HepG2 (cell line): ENCODE data around the gene MAPK14. TPM values are rescaled to one million over a fixed set of nuclear protein-coding genes. Genes with fewer than 3 reads are reported as not detected.

Experiments used
- ATF7-NPFF ChIP-seq: sonication (generic); formaldehyde crosslinking; IDR thresholded peaks from 2 replicates; pipeline ENCODE4 v1.8.1; 2023; ENCODE audit warnings: mild to moderate bottlenecking, low read depth, missing genetic modification reagents, moderate library complexity
- CBFB ChIP-seq: sonication (generic); formaldehyde crosslinking; IDR thresholded peaks from 2 replicates; pipeline ENCODE4 v1.4.0; 2020; ENCODE audit warnings: missing genetic modification reagents
- CCDC6 ChIP-seq: sonication (generic); formaldehyde crosslinking; IDR thresholded peaks from 2 replicates; pipeline ENCODE4 v1.8.1; 2022; ENCODE audit warnings: mild to moderate bottlenecking, missing genetic modification reagents, moderate library complexity
- FOSL2 ChIP-seq: sonication (generic); formaldehyde crosslinking; IDR thresholded peaks from 2 replicates; pipeline ENCODE4 v1.4.0; 2020; ENCODE audit warnings: missing genetic modification reagents
- FOXC1 ChIP-seq: sonication (generic); formaldehyde crosslinking; IDR thresholded peaks from 2 replicates; pipeline ENCODE4 v1.8.0; 2022; ENCODE audit warnings: mild to moderate bottlenecking, missing genetic modification reagents, borderline replicate concordance
- GTF3A ChIP-seq: sonication (generic); formaldehyde crosslinking; conservative IDR thresholded peaks from 2 replicates; pipeline ENCODE4 v1.4.0; 2020; ENCODE audit warnings: mild to moderate bottlenecking, missing genetic modification reagents
- HOXA5 ChIP-seq: sonication (generic); formaldehyde crosslinking; IDR thresholded peaks from 2 replicates; pipeline ENCODE4 v1.4.0; 2020; ENCODE audit warnings: missing genetic modification reagents
- MTA1 ChIP-seq: sonication (generic); formaldehyde crosslinking; IDR thresholded peaks from 2 replicates; pipeline ENCODE4 v1.4.0; 2020; ENCODE audit warnings: missing genetic modification reagents, mild to moderate bottlenecking, borderline replicate concordance
- ZNF180 ChIP-seq: sonication (generic); formaldehyde crosslinking; IDR thresholded peaks from 2 replicates; pipeline ENCODE4 v1.4.0; 2020; ENCODE audit warnings: low read depth, missing genetic modification reagents, borderline replicate concordance
- ZNF318 ChIP-seq: sonication (generic); formaldehyde crosslinking; IDR thresholded peaks from 2 replicates; pipeline ENCODE4 v1.4.0; 2020; ENCODE audit warnings: mild to moderate bottlenecking, missing genetic modification reagents
- ZNF430 ChIP-seq: sonication (generic); formaldehyde crosslinking; IDR thresholded peaks from 2 replicates; pipeline ENCODE4 v1.9.0; 2021; ENCODE audit warnings: mild to moderate bottlenecking, missing genetic modification reagents
- ZNF556 ChIP-seq: sonication (generic); formaldehyde crosslinking; IDR thresholded peaks from 2 replicates; pipeline ENCODE4 v1.4.0; 2020; ENCODE audit warnings: mild to moderate bottlenecking, missing genetic modification reagents, borderline replicate concordance
- ZNF615 ChIP-seq: sonication (generic); formaldehyde crosslinking; IDR thresholded peaks from 2 replicates; pipeline ENCODE4 v1.5.0; 2020; ENCODE audit warnings: mild to moderate bottlenecking, missing genetic modification reagents, borderline replicate concordance
- ZNF776 ChIP-seq: sonication (generic); formaldehyde crosslinking; IDR thresholded peaks from 2 replicates; pipeline ENCODE4 v1.4.0; 2020; ENCODE audit warnings: mild to moderate bottlenecking, missing genetic modification reagents
- ZNF879 ChIP-seq: sonication (generic); formaldehyde crosslinking; IDR thresholded peaks from 2 replicates; pipeline ENCODE4 v1.8.1; 2023; ENCODE audit warnings: missing genetic modification reagents
- polyA plus RNA-seq, 8 experiments: library from polyadenylated mRNA; depleted of rRNA in 3 of 8; stranded (reverse) in 7 of 8; unstranded in 1 of 8; fragments of >200 nt; fragmentation: Illumina TruSeq in 4 of 8; extraction: Trizol in 4 of 8; gene quantifications; 2 replicates each; pipeline versions ENCODE4 v1.2.1 to v1.2.3, GENCODE V29; 2011 to 2016; ENCODE audit warnings: low read depth in 4 of 8, missing spikeins in 1 of 8, mixed read lengths in 1 of 8; ENCODE audit not compliant: insufficient read depth in 1 of 8
- total RNA-seq, 5 experiments: library from RNA; depleted of rRNA; stranded (reverse); fragments of >200 nt; fragmentation: Illumina TruSeq; extraction: Trizol; gene quantifications; 2 replicates each; pipeline ENCODE4 v1.2.3, GENCODE V29; 2016; ENCODE audit warnings: low read depth in 1 of 5
- TF ChIP-seq, protein P1 (sequence below): sonication (generic); formaldehyde crosslinking; IDR thresholded peaks from 2 replicates; pipeline ENCODE4 v1.9.0; 2021; ENCODE audit warnings: missing genetic modification reagents, mild to moderate bottlenecking, borderline replicate concordance
- TF ChIP-seq, protein P2 (sequence below): IDR thresholded peaks from 2 replicates; pipeline ENCODE4 v1.6.1; 2016; ENCODE audit warnings: low read depth

The MAPK14 gene
- total and polyA plus RNA-seq, 2 of the 13 experiments (the other 11 are each of a cell fraction or from before 2014, with no cell fraction given), result 66.3 to 67.3 TPM

- TF ChIP-seq, protein P1, sequence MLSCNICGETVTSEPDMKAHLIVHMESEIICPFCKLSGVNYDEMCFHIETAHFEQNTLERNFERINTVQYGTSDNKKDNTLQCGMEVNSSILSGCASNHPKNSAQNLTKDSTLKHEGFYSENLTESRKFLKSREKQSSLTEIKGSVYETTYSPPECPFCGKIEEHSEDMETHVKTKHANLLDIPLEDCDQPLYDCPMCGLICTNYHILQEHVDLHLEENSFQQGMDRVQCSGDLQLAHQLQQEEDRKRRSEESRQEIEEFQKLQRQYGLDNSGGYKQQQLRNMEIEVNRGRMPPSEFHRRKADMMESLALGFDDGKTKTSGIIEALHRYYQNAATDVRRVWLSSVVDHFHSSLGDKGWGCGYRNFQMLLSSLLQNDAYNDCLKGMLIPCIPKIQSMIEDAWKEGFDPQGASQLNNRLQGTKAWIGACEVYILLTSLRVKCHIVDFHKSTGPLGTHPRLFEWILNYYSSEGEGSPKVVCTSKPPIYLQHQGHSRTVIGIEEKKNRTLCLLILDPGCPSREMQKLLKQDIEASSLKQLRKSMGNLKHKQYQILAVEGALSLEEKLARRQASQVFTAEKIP (CRISPR knock-in tag), result no peak
- TF ChIP-seq ZNF776 (CRISPR knock-in tag), result peak; percentile 60; the same call in 1 of the 2 replicates
- no peak for TF ChIP-seq ZNF615 (CRISPR knock-in tag)
- peak; percentile 89; the same call in 1 of the 2 replicates for TF ChIP-seq MTA1 (CRISPR knock-in tag)
- TF ChIP-seq, protein P2, sequence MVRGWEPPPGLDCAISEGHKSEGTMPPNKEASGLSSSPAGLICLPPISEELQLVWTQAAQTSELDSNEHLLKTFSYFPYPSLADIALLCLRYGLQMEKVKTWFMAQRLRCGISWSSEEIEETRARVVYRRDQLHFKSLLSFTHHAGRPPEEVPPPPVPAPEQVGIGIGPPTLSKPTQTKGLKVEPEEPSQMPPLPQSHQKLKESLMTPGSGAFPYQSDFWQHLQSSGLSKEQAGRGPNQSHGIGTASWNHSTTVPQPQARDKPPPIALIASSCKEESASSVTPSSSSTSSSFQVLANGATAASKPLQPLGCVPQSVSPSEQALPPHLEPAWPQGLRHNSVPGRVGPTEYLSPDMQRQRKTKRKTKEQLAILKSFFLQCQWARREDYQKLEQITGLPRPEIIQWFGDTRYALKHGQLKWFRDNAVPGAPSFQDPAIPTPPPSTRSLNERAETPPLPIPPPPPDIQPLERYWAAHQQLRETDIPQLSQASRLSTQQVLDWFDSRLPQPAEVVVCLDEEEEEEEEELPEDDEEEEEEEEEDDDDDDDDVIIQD (CRISPR knock-in tag), result 0 out of 2 replicates have a peak, but pooled peaks have one; percentile 26
- peak; percentile 75; the same call in 1 of the 2 replicates for TF ChIP-seq CCDC6 (CRISPR knock-in tag)
- peak; percentile 2; the same call in 1 of the 2 replicates for TF ChIP-seq ZNF430
- peak; percentile 18; the same call in 1 of the 2 replicates for TF ChIP-seq CBFB (CRISPR knock-in tag)
- TF ChIP-seq ZNF879 (CRISPR knock-in tag), result peak; percentile 67; the same call in 1 of the 2 replicates
- peak; percentile 79; the same call in 1 of the 2 replicates for TF ChIP-seq ZNF556 (CRISPR knock-in tag)
- TF ChIP-seq HOXA5 (CRISPR knock-in tag), result 0 out of 2 replicates have a peak, but pooled peaks have one; percentile 59
- TF ChIP-seq FOXC1 (CRISPR knock-in tag), result peak; percentile 88
- TF ChIP-seq GTF3A, result peak; percentile 91
- peak; percentile 92; the same call in 1 of the 2 replicates for TF ChIP-seq ZNF318 (CRISPR knock-in tag)
- no peak for TF ChIP-seq ZNF180
- TF ChIP-seq FOSL2 (CRISPR knock-in tag), result peak; percentile 10; the same call in 1 of the 2 replicates
- peak; percentile 81 for TF ChIP-seq ATF7-NPFF
Measured at GRCh38 chr6:36130667-36131510, 103.3 kb downstream of the MAPK14 start (continued).
